OCI-LY7 (cell line): ENCODE measurements around the gene ARHGAP6. TPM values are rescaled to one million over a fixed set of nuclear protein-coding genes. Genes with fewer than 3 reads are reported as not detected.
A peak's percentile ranks its signal among the peaks of the same experiment; 100 is the strongest.

ENCODE experiments used
- BruUV-seq: library from RNA; stranded (reverse); fragments of 400-500 nt; replicated peaks from 2 replicates; lab custom pipeline; 2021; lab: Mats Ljungman, UMichigan
- CTCF ChIA-PET: fragments of 300-600 bp; sonication (Branson Sonifier 250); formaldehyde crosslinking; loops from one replicate; lab custom pipeline; 2022; ENCODE audit warnings: antibody characterized with exemption; ENCODE audit not compliant: unreplicated experiment; lab: Charles Lee
- POLR2A ChIA-PET: fragments of 300-600 bp; sonication (Branson Sonifier 250); formaldehyde crosslinking; loops from one replicate; lab custom pipeline; 2022; ENCODE audit warnings: antibody characterized with exemption; lab: Charles Lee
- DNase-seq: peaks from one replicate; pipeline ENCODE4 v3.0.0-alpha.2; 2015; ENCODE audit warnings: low spot score
- H2AFZ ChIP-seq: fragments of 200-600 bp; sonication (generic), shearing (Covaris generic); 2 replicates; pipeline ENCODE4 v1.6.1; 2014; ENCODE audit warnings: mild to moderate bottlenecking, antibody characterized with exemption, low read length, moderate library complexity
- H3K27ac ChIP-seq: fragments of 200-600 bp; sonication (generic); 2 replicates; pipeline ENCODE4 v1.5.1; 2014; ENCODE audit warnings: mixed run types, low read depth, mild to moderate bottlenecking, moderate library complexity, low read length, inconsistent platforms; ENCODE audit not compliant: poor library complexity, severe bottlenecking
- H3K36me3 ChIP-seq: fragments of 200-600 bp; sonication (generic); 2 replicates; pipeline ENCODE4 v1.6.1; 2014; ENCODE audit warnings: mild to moderate bottlenecking, antibody characterized with exemption, low read length, moderate library complexity, mixed read lengths; ENCODE audit not compliant: insufficient read depth
- H3K4me1 ChIP-seq: fragments of 200-600 bp; sonication (generic); 2 replicates; pipeline ENCODE4 v1.5.1; 2014; ENCODE audit warnings: mild to moderate bottlenecking, low read length; ENCODE audit not compliant: insufficient read depth, poor library complexity, severe bottlenecking
- H3K4me2 ChIP-seq: fragments of 200-600 bp; sonication (generic); 2 replicates; pipeline ENCODE4 v1.6.1; 2014; ENCODE audit warnings: mild to moderate bottlenecking, low read length
- H3K4me3 ChIP-seq: fragments of 200-600 bp; sonication (generic); 2 replicates; pipeline ENCODE4 v1.5.1; 2014; ENCODE audit warnings: mild to moderate bottlenecking, low read depth, low read length; ENCODE audit not compliant: poor library complexity, severe bottlenecking
- H3K79me2 ChIP-seq: fragments of 200-600 bp; sonication (generic); 2 replicates; pipeline ENCODE4 v1.6.1; 2016; ENCODE audit warnings: low read depth, mild to moderate bottlenecking, low read length, moderate library complexity, mixed read lengths; ENCODE audit not compliant: insufficient read depth
- H3K9me2 ChIP-seq: fragments of 200-600 bp; sonication (generic); 2 replicates; pipeline ENCODE4 v1.6.1; 2016; ENCODE audit warnings: mild to moderate bottlenecking, low read length, mixed read lengths; ENCODE audit not compliant: insufficient read depth
- H3K9me3 ChIP-seq: fragments of 200-600 bp; sonication (generic); 2 replicates; pipeline ENCODE4 v1.6.1; 2014; ENCODE audit warnings: mild to moderate bottlenecking, mixed run types, low read length, mixed read lengths
- H4K20me1 ChIP-seq: fragments of 200-600 bp; sonication (generic); 2 replicates; pipeline ENCODE4 v1.6.1; 2014; ENCODE audit warnings: mild to moderate bottlenecking, antibody characterized with exemption, low read length, moderate library complexity, mixed read lengths; ENCODE audit not compliant: insufficient read depth
- CTCF ChIP-seq: fragments of 200-600 bp; sonication (generic); conservative IDR thresholded peaks from 2 replicates; pipeline ENCODE4 v1.5.1; 2014; ENCODE audit warnings: mild to moderate bottlenecking, antibody characterized with exemption, low read length, moderate library complexity, mixed read lengths
- EZH2phosphoT487 ChIP-seq: fragments of 200-600 bp; sonication (generic); IDR thresholded peaks from 2 replicates; pipeline ENCODE4 v1.6.1; 2018; ENCODE audit warnings: low read depth, borderline replicate concordance, mild to moderate bottlenecking, mixed run types, antibody characterized with exemption, low read length, moderate library complexity, mixed read lengths
- intact Hi-C: fragments of 100-400 bp; cut with micrococcal nuclease; formaldehyde crosslinking; loops from one replicate; pipeline ENCODE4 v1.10.0; 2022; ENCODE audit not compliant: unreplicated experiment
- total RNA-seq, 2 experiments: library from RNA; depleted of rRNA in 1 of 2; stranded (reverse); fragments of >200 nt in 1 of 2; shearing (Covaris generic) in 1 of 2; gene quantifications; 2 replicates each; pipeline ENCODE4 v1.2.3, GENCODE V29; 2014 to 2022

ARHGAP6 gene
- total RNA-seq, 2 experiments from 2014 or later, result not detected

- ChIA-PET CTCF (no interaction called here), POLR2A (no interaction called here)
- no peak for DNase-seq
- no TSS peak for BruUV-seq
- H3K4me1 ChIP-seq, result no peaks in the 10 kb centered on the region
- no peak overlapping the region for H3K27ac ChIP-seq
- intact Hi-C loops, result loop anchor here (10.0 kb wide), 1 partner anchor 245 kb away; no protein-coding TSS in a partner anchor
- H3K9me3 ChIP-seq, result no peaks in the 10 kb centered on the region
- peaks cover 91% of the 10 kb centered on the region for H3K36me3 ChIP-seq
- no peak overlapping the region for H2AFZ ChIP-seq
- TF ChIP-seq EZH2phosphoT487, result no peak
- TF ChIP-seq CTCF, result no peak
- H4K20me1 ChIP-seq, result peaks cover 4% of the 10 kb centered on the region; the same call in 1 of the 2 replicates
- no peak overlapping the region for H3K4me3 ChIP-seq
- H3K79me2 ChIP-seq, result peaks cover 7% of the 10 kb centered on the region
- H3K4me2 ChIP-seq, result no peak overlapping the region
- no peaks in the 10 kb centered on the region for H3K9me2 ChIP-seq
Observed at GRCh38 chrX:11119313-11119943, 546.3 kb downstream of the ARHGAP6 start.

- Histone ChIP-seq H3K27ac (no peak overlapping the region), H3K4me3 (no peak overlapping the region), H4K20me1 (peaks cover 14% of the 10 kb centered on the region; the same call in 1 of the 2 replicates), H3K36me3 (peaks cover 97% of the 10 kb centered on the region), H2AFZ (no peak overlapping the region), H3K9me2 (no peaks in the 10 kb centered on the region), H3K4me1 (peaks cover 16% of the 10 kb centered on the region), H3K9me3 (no peaks in the 10 kb centered on the region), H3K4me2 (no peak overlapping the region), H3K79me2 (peaks cover 23% of the 10 kb centered on the region)
- TF ChIP-seq CTCF, result no peak
- no peak for TF ChIP-seq EZH2phosphoT487
- BruUV-seq, result no TSS peak
- POLR2A ChIA-PET, result no interaction called here
- intact Hi-C loops, result loop anchor here (10.0 kb wide), 1 partner anchor 247 kb away; no protein-coding TSS in a partner anchor
- DNase-seq, result no peak
- CTCF ChIA-PET, result no interaction called here
Observed at GRCh38 chrX:11117745-11118144, 548.0 kb downstream of the ARHGAP6 start.

GRCh38 chrX:11113731-11114130 lies 552.0 kb downstream of the ARHGAP6 start:
- peak overlapping the region; percentile 66 for H3K27ac ChIP-seq
- peaks cover 26% of the 10 kb centered on the region for H3K4me1 ChIP-seq
- no TSS peak for BruUV-seq
- peak overlapping the region; percentile 88 for H3K4me2 ChIP-seq
- peaks cover 52% of the 10 kb centered on the region for H3K79me2 ChIP-seq
- H4K20me1 ChIP-seq, result peaks cover 14% of the 10 kb centered on the region
- intact Hi-C loops, result loop anchor here (10.0 kb wide), 1 partner anchor 251 kb away; no protein-coding TSS in a partner anchor
- no peak for TF ChIP-seq EZH2phosphoT487
- no peak for TF ChIP-seq CTCF
- peaks cover 57% of the 10 kb centered on the region for H3K36me3 ChIP-seq
- H3K9me3 ChIP-seq, result 0 out of 2 replicates have a peak, but pooled peaks cover 5% of the 10 kb centered on the region
- H2AFZ ChIP-seq, result no peak overlapping the region
- CTCF ChIA-PET, result interaction anchor here (0.7 kb wide), 1 partner anchor 250 kb away, joined by 3 read pairs; no protein-coding TSS in a partner anchor
- no peaks in the 10 kb centered on the region for H3K9me2 ChIP-seq
- peak overlapping the region; percentile 95 for H3K4me3 ChIP-seq
- peak; percentile 42 for DNase-seq
- POLR2A ChIA-PET, result no interaction called here
